HepG2 (cell line): Measurements from ENCODE around the gene SPATA33. TPM values are rescaled to one million over a fixed set of nuclear protein-coding genes. Genes with fewer than 3 reads are reported as not detected.

ENCODE experiments used
- ATRX ChIP-seq: sonication (generic); formaldehyde crosslinking; IDR thresholded peaks from 2 replicates; pipeline ENCODE4 v1.4.0; 2020; ENCODE audit warnings: missing genetic modification reagents, borderline replicate concordance
- FOXA1 ChIP-seq, 2 experiments: fragments of 450-650 bp in 1 of 2; sonication (generic) in 1 of 2; formaldehyde crosslinking in 1 of 2; IDR thresholded peaks; 2 replicates each; pipeline versions ENCODE4 v1.4.0 to v1.6.1; 2016 to 2020; ENCODE audit warnings: missing genetic modification reagents in 1 of 2
- FOXJ3 ChIP-seq: sonication (generic); formaldehyde crosslinking; IDR thresholded peaks from 2 replicates; pipeline ENCODE4 v1.4.0; 2020; ENCODE audit warnings: missing genetic modification reagents, mild to moderate bottlenecking, borderline replicate concordance
- NONO ChIP-seq, 2 experiments: fragments of 450-650 bp in 1 of 2; sonication (generic) in 1 of 2; formaldehyde crosslinking in 1 of 2; IDR thresholded peaks in 1 of 2; conservative IDR thresholded peaks in 1 of 2; 2 replicates each; pipeline versions ENCODE4 v1.6.1 to v1.8.0; 2017 to 2022; ENCODE audit warnings: mild to moderate bottlenecking in 1 of 2, missing genetic modification reagents in 1 of 2, moderate library complexity in 1 of 2
- PAX8 ChIP-seq: sonication (generic); formaldehyde crosslinking; IDR thresholded peaks from 2 replicates; pipeline ENCODE4 v1.8.0; 2022; ENCODE audit warnings: mild to moderate bottlenecking, missing genetic modification reagents, borderline replicate concordance
- SRSF9 ChIP-seq: fragments of 200-400 bp; formaldehyde crosslinking; IDR thresholded peaks from 2 replicates; pipeline ENCODE4 v1.6.1; 2018; ENCODE audit warnings: borderline replicate concordance, mild to moderate bottlenecking, low read depth, low read length; ENCODE audit not compliant: insufficient read depth, poor library complexity, severe bottlenecking
- ZBTB20 ChIP-seq: sonication (generic); formaldehyde crosslinking; IDR thresholded peaks from 2 replicates; pipeline ENCODE4 v1.8.1; 2023; ENCODE audit warnings: missing genetic modification reagents, low read depth, mild to moderate bottlenecking, borderline replicate concordance
- ZFX ChIP-seq: sonication (generic); formaldehyde crosslinking; IDR thresholded peaks from 2 replicates; pipeline ENCODE4 v1.4.0; 2020; ENCODE audit warnings: mild to moderate bottlenecking, low read depth, missing genetic modification reagents, moderate library complexity
- ZMYM4 ChIP-seq: sonication (generic); formaldehyde crosslinking; IDR thresholded peaks from 2 replicates; pipeline ENCODE4 v1.8.1; 2023; ENCODE audit warnings: mild to moderate bottlenecking, missing genetic modification reagents
- ZNF124 ChIP-seq: sonication (generic); formaldehyde crosslinking; IDR thresholded peaks from 2 replicates; pipeline ENCODE4 v1.4.0; 2020; ENCODE audit warnings: missing genetic modification reagents
- ZNF224 ChIP-seq: sonication (generic); formaldehyde crosslinking; IDR thresholded peaks from 2 replicates; pipeline ENCODE4 v1.5.0; 2020; ENCODE audit warnings: mild to moderate bottlenecking, missing genetic modification reagents
- ZNF292 ChIP-seq: sonication (generic); formaldehyde crosslinking; IDR thresholded peaks from 2 replicates; pipeline ENCODE4 v1.8.1; 2022; ENCODE audit warnings: mild to moderate bottlenecking, low read depth, missing genetic modification reagents, borderline replicate concordance
- ZNF431 ChIP-seq: sonication (generic); formaldehyde crosslinking; IDR thresholded peaks from 2 replicates; pipeline ENCODE4 v1.9.0; 2022; ENCODE audit warnings: missing genetic modification reagents, low read depth, mild to moderate bottlenecking, borderline replicate concordance
- ZNF709 ChIP-seq: sonication (generic); formaldehyde crosslinking; IDR thresholded peaks from 2 replicates; pipeline ENCODE4 v1.5.0; 2020; ENCODE audit warnings: mild to moderate bottlenecking, missing genetic modification reagents
- polyA plus RNA-seq, 8 experiments: library from polyadenylated mRNA; depleted of rRNA in 3 of 8; stranded (reverse) in 7 of 8; unstranded in 1 of 8; fragments of >200 nt; fragmentation: Illumina TruSeq in 4 of 8; extraction: Trizol in 4 of 8; gene quantifications; 2 replicates each; pipeline versions ENCODE4 v1.2.1 to v1.2.3, GENCODE V29; 2011 to 2016; ENCODE audit warnings: low read depth in 4 of 8, missing spikeins in 1 of 8, mixed read lengths in 1 of 8; ENCODE audit not compliant: insufficient read depth in 1 of 8
- total RNA-seq, 5 experiments: library from RNA; depleted of rRNA; stranded (reverse); fragments of >200 nt; fragmentation: Illumina TruSeq; extraction: Trizol; gene quantifications; 2 replicates each; pipeline ENCODE4 v1.2.3, GENCODE V29; 2016; ENCODE audit warnings: low read depth in 1 of 5
- TF ChIP-seq, protein P1 (sequence below): sonication (generic); formaldehyde crosslinking; IDR thresholded peaks from 2 replicates; pipeline ENCODE4 v1.5.1; 2020; ENCODE audit warnings: mild to moderate bottlenecking, missing genetic modification reagents, moderate library complexity
- TF ChIP-seq, protein P2 (sequence below): sonication (generic); formaldehyde crosslinking; IDR thresholded peaks from 2 replicates; pipeline ENCODE4 v1.4.0; 2020; ENCODE audit warnings: missing genetic modification reagents
- TF ChIP-seq, protein P3 (sequence below): IDR thresholded peaks from 2 replicates; pipeline ENCODE4 v1.6.1; 2016
- TF ChIP-seq, protein P4 (sequence below): sonication (generic); formaldehyde crosslinking; IDR thresholded peaks from 2 replicates; pipeline ENCODE4 v1.5.0; 2020; ENCODE audit warnings: missing genetic modification reagents
- TF ChIP-seq, protein P5 (sequence below): sonication (generic); formaldehyde crosslinking; IDR thresholded peaks from 2 replicates; pipeline ENCODE4 v1.4.0; 2020; ENCODE audit warnings: mild to moderate bottlenecking, missing genetic modification reagents

Gene SPATA33
- total and polyA plus RNA-seq, 2 of the 13 experiments (the other 11 are each of a cell fraction or from before 2014, with no cell fraction given): 5.7 to 11.0 TPM

DNA sequence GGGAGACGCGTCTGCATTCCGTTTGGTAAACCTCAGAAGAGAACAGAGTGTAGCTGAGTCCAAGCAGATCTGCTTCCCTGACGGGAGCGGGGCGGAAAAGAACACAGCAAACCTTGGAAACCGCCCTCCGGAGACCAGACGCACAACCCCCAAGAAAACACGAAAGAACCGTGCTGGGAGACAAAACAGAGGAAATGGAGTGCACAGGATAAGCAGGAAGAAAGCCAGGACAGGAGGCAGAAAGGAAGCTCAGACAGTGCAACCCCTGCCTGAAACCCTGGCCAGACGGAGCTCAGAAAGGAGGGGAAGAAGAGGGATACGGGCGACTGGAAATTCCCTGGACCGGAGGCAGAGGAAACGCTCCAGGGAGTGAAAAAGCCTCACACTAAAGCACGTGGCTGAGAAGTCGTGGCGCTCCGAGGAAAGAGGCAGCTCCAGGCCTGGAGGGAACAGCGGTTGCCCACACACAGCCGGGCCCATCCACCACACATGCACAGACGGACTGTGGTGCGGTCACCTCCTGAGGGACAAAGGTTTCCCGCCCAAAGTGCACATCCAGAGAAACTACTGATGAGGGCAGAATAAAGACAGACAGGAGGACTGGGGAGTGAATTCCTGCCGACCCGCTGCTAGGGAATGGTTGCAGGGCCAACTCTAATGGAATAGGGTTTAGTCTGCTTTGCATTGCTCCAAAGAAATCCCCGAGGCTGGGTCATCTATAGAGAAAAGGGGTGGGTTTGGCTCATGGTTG is 34.0 kb upstream of the SPATA33 start (continued):
- TF ChIP-seq, protein P1, sequence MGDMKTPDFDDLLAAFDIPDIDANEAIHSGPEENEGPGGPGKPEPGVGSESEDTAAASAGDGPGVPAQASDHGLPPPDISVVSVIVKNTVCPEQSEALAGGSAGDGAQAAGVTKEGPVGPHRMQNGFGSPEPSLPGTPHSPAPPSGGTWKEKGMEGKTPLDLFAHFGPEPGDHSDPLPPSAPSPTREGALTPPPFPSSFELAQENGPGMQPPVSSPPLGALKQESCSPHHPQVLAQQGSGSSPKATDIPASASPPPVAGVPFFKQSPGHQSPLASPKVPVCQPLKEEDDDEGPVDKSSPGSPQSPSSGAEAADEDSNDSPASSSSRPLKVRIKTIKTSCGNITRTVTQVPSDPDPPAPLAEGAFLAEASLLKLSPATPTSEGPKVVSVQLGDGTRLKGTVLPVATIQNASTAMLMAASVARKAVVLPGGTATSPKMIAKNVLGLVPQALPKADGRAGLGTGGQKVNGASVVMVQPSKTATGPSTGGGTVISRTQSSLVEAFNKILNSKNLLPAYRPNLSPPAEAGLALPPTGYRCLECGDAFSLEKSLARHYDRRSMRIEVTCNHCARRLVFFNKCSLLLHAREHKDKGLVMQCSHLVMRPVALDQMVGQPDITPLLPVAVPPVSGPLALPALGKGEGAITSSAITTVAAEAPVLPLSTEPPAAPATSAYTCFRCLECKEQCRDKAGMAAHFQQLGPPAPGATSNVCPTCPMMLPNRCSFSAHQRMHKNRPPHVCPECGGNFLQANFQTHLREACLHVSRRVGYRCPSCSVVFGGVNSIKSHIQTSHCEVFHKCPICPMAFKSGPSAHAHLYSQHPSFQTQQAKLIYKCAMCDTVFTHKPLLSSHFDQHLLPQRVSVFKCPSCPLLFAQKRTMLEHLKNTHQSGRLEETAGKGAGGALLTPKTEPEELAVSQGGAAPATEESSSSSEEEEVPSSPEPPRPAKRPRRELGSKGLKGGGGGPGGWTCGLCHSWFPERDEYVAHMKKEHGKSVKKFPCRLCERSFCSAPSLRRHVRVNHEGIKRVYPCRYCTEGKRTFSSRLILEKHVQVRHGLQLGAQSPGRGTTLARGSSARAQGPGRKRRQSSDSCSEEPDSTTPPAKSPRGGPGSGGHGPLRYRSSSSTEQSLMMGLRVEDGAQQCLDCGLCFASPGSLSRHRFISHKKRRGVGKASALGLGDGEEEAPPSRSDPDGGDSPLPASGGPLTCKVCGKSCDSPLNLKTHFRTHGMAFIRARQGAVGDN: peak; percentile 98
- TF ChIP-seq PAX8 (no peak), ZNF224 (no peak), FOXA1 (IDR thresholded peaks at IDR 0.05) (no peak), FOXA1 (CRISPR knock-in tag; IDR thresholded peaks at IDR 0.05) (no peak), ZNF292 (CRISPR knock-in tag) (no peak), SRSF9 (no peak), ZNF709 (CRISPR knock-in tag) (peak; percentile 30; the same call in 1 of the 2 replicates), NONO (IDR thresholded peaks at IDR 0.05) (no peak), NONO (CRISPR knock-in tag; conservative IDR thresholded peaks at IDR 0.05) (0 out of 2 replicates have a peak, but pooled peaks have one; percentile 45), ZNF124 (CRISPR knock-in tag) (0 out of 2 replicates have a peak, but pooled peaks have one; percentile 23), ZMYM4 (peak; percentile 25; the same call in 1 of the 2 replicates), ZFX (CRISPR knock-in tag) (peak; percentile 74), ZBTB20 (CRISPR knock-in tag) (no peak), ATRX (no peak), ZNF431 (CRISPR knock-in tag) (0 out of 2 replicates have a peak, but pooled peaks have one; percentile 43), FOXJ3 (CRISPR knock-in tag) (no peak)
- TF ChIP-seq, protein P2, sequence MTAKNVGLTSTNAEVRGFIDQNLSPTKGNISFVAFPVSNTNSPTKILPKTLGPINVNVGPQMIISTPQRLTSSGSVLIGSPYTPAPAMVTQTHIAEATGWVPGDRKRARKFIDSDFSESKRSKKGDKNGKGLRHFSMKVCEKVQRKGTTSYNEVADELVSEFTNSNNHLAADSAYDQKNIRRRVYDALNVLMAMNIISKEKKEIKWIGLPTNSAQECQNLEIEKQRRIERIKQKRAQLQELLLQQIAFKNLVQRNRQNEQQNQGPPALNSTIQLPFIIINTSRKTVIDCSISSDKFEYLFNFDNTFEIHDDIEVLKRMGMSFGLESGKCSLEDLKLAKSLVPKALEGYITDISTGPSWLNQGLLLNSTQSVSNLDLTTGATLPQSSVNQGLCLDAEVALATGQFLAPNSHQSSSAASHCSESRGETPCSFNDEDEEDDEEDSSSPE: peak; percentile 94
- TF ChIP-seq, protein P3, sequence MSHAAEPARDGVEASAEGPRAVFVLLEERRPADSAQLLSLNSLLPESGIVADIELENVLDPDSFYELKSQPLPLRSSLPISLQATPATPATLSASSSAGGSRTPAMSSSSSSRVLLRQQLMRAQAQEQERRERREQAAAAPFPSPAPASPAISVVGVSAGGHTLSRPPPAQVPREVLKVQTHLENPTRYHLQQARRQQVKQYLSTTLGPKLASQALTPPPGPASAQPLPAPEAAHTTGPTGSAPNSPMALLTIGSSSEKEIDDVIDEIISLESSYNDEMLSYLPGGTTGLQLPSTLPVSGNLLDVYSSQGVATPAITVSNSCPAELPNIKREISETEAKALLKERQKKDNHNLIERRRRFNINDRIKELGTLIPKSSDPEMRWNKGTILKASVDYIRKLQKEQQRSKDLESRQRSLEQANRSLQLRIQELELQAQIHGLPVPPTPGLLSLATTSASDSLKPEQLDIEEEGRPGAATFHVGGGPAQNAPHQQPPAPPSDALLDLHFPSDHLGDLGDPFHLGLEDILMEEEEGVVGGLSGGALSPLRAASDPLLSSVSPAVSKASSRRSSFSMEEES (CRISPR knock-in tag): peak; percentile 52; the same call in 1 of the 2 replicates
- TF ChIP-seq, protein P4, sequence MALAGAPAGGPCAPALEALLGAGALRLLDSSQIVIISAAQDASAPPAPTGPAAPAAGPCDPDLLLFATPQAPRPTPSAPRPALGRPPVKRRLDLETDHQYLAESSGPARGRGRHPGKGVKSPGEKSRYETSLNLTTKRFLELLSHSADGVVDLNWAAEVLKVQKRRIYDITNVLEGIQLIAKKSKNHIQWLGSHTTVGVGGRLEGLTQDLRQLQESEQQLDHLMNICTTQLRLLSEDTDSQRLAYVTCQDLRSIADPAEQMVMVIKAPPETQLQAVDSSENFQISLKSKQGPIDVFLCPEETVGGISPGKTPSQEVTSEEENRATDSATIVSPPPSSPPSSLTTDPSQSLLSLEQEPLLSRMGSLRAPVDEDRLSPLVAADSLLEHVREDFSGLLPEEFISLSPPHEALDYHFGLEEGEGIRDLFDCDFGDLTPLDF (CRISPR knock-in tag): peak; percentile 41; the same call in 1 of the 2 replicates
- TF ChIP-seq, protein P5, sequence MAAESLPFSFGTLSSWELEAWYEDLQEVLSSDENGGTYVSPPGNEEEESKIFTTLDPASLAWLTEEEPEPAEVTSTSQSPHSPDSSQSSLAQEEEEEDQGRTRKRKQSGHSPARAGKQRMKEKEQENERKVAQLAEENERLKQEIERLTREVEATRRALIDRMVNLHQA: no peak
